ENCODE measurements around the gene ELN. TPM values are rescaled to one million over a fixed set of nuclear protein-coding genes. Genes with fewer than 3 reads are reported as not detected.

Gene ELN
- total and polyA plus RNA-seq, 2 of the 8 experiments (the other 6 are each of a cell fraction or from before 2014, with no cell fraction given) = 5.1 to 5.6 TPM

DNA sequence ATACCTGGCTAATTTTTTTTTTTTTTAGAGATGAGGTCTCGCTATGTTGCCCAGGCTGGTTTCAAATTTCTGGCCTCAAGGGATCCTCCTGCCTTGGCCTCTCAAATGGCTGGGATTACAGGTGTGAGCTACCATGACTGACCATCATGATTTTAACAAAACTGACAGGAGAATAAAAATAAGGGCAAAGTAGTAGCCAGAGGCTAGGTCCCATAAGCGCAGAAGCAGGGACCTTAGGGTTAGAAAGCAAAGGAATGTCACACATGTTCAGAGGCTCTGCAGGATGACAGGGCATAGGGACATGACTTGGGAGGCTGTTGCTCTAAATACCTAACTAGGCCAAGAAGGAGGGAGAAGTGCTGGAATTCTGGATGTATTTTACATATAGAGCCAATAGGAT, 50.5 kb downstream of the ELN start (continued):
- TF ChIP-seq CBX8 (IDR thresholded peaks at IDR 0.05; ENCODE audit: borderline replicate concordance, low read depth, low read length) = no peak
- TF ChIP-seq CEBPB (IDR thresholded peaks at IDR 0.05; ENCODE audit: low read depth, low read length) = no peak
- no peak for TF ChIP-seq YY1 (IDR thresholded peaks at IDR 0.05; ENCODE audit: low read depth, low read length)
- TF ChIP-seq SIX5 (IDR thresholded peaks at IDR 0.05; ENCODE audit: low read depth, low read length) = no peak
- no peak for TF ChIP-seq KDM1A (IDR thresholded peaks at IDR 0.05; ENCODE audit: borderline replicate concordance, low read length)
- no peak for TF ChIP-seq GABPA (IDR thresholded peaks at IDR 0.05; ENCODE audit: borderline replicate concordance, insufficient read depth, low read length)
- TF ChIP-seq EZH2 (IDR thresholded peaks at IDR 0.05; ENCODE audit: low read depth, low read length, severe bottlenecking) = no peak
